ENCODE measurements around the gene ZNF678.
"Not testable (repeated sequence)": the region's sequence is repeated elsewhere in the genome, so short reads cannot be mapped to it uniquely, and the experiment has no call there.

Gene ZNF678

GRCh38 chr1:227543283-227544066 is 19.9 kb upstream of the ZNF678 start:
- H3K27me3 ChIP-seq (ENCODE audit: insufficient read depth, low read length), result peaks cover 20% of the 10 kb centered on the region
- no peak overlapping the region for H3K9ac ChIP-seq (ENCODE audit: low read depth, low read length)
- no peak overlapping the region for H3K4me3 ChIP-seq (ENCODE audit: low read length)
- 94% methylated on average over 13 of the region's 14 CpGs for WGBS
- no peak overlapping the region for H3K27ac ChIP-seq (ENCODE audit: low read depth, low read length)
- no peaks in the 10 kb centered on the region for H3K4me1 ChIP-seq (ENCODE audit: insufficient read depth, low read length)
- H3K9me3 ChIP-seq (ENCODE audit: insufficient read depth, low read depth, low read length), result no peaks in the 10 kb centered on the region
- H3K36me3 ChIP-seq (ENCODE audit: insufficient read depth, low read length), result no peaks in the 10 kb centered on the region

GRCh38 chr1:227544067-227545050 is 19.0 kb upstream of the ZNF678 start:
- no peak overlapping the region for H3K27ac ChIP-seq (ENCODE audit: low read depth, low read length)
- WGBS, result 93% methylated on average over 9 of the region's 9 CpGs
- H3K27me3 ChIP-seq (ENCODE audit: insufficient read depth, low read length), result peaks cover 20% of the 10 kb centered on the region
- no peak overlapping the region for H3K9ac ChIP-seq (ENCODE audit: low read depth, low read length)
- H3K36me3 ChIP-seq (ENCODE audit: insufficient read depth, low read length), result no peaks in the 10 kb centered on the region
- no peaks in the 10 kb centered on the region for H3K9me3 ChIP-seq (ENCODE audit: insufficient read depth, low read depth, low read length)
- no peaks in the 10 kb centered on the region for H3K4me1 ChIP-seq (ENCODE audit: insufficient read depth, low read length)
- H3K4me3 ChIP-seq (ENCODE audit: low read length), result no peak overlapping the region

GRCh38 chr1:227545361-227545760 is 18.0 kb upstream of the ZNF678 start:
- Histone ChIP-seq H3K4me3 (ENCODE audit: low read length) (no peak overlapping the region), H3K27me3 (ENCODE audit: insufficient read depth, low read length) (peaks cover 20% of the 10 kb centered on the region), H3K4me1 (ENCODE audit: insufficient read depth, low read length) (no peaks in the 10 kb centered on the region), H3K9ac (ENCODE audit: low read depth, low read length) (no peak overlapping the region), H3K9me3 (ENCODE audit: insufficient read depth, low read depth, low read length) (0 out of 2 replicates have a peak, but pooled peaks cover 2% of the 10 kb centered on the region), H3K36me3 (ENCODE audit: insufficient read depth, low read length) (no peaks in the 10 kb centered on the region), H3K27ac (ENCODE audit: low read depth, low read length) (no peak overlapping the region)
- WGBS, result 76% methylated on average over 3 of the region's 5 CpGs

GRCh38 chr1:227546059-227546458 is 17.3 kb upstream of the ZNF678 start:
- Histone ChIP-seq H3K9me3 (ENCODE audit: insufficient read depth, low read depth, low read length) (0 out of 2 replicates have a peak, but pooled peaks cover 4% of the 10 kb centered on the region), H3K27me3 (ENCODE audit: insufficient read depth, low read length) (peaks cover 14% of the 10 kb centered on the region), H3K4me1 (ENCODE audit: insufficient read depth, low read length) (no peaks in the 10 kb centered on the region), H3K27ac (ENCODE audit: low read depth, low read length) (no peak overlapping the region), H3K9ac (ENCODE audit: low read depth, low read length) (no peak overlapping the region), H3K4me3 (ENCODE audit: low read length) (no peak overlapping the region), H3K36me3 (ENCODE audit: insufficient read depth, low read length) (no peaks in the 10 kb centered on the region)
- WGBS, result 76% methylated on average over 5 of the region's 5 CpGs

GRCh38 chr1:227546598-227547309 is 16.6 kb upstream of the ZNF678 start:
- WGBS, result 91% methylated on average over 8 of the region's 8 CpGs
- H3K36me3 ChIP-seq (ENCODE audit: insufficient read depth, low read length), result no peaks in the 10 kb centered on the region
- no peak overlapping the region for H3K27ac ChIP-seq (ENCODE audit: low read depth, low read length)

GRCh38 chr1:227547310-227548118 is 15.8 kb upstream of the ZNF678 start:
- H3K27ac ChIP-seq (ENCODE audit: low read depth, low read length), result no peak overlapping the region
- no peaks in the 10 kb centered on the region for H3K36me3 ChIP-seq (ENCODE audit: insufficient read depth, low read length)
- H3K9ac ChIP-seq (ENCODE audit: low read depth, low read length), result no peak overlapping the region
- H3K4me3 ChIP-seq (ENCODE audit: low read length), result no peak overlapping the region
- H3K27me3 ChIP-seq (ENCODE audit: insufficient read depth, low read length), result no peaks in the 10 kb centered on the region
- 81% methylated on average over 7 of the region's 8 CpGs for WGBS
- H3K4me1 ChIP-seq (ENCODE audit: insufficient read depth, low read length), result no peaks in the 10 kb centered on the region
- peaks cover 9% of the 10 kb centered on the region; the same call in 1 of the 2 replicates for H3K9me3 ChIP-seq (ENCODE audit: insufficient read depth, low read depth, low read length)

More at GRCh38 chr1:227546598-227547309, 16.6 kb upstream of the ZNF678 start:
- Histone ChIP-seq H3K4me1 (ENCODE audit: insufficient read depth, low read length) (no peaks in the 10 kb centered on the region), H3K9me3 (ENCODE audit: insufficient read depth, low read depth, low read length) (0 out of 2 replicates have a peak, but pooled peaks cover 4% of the 10 kb centered on the region), H3K4me3 (ENCODE audit: low read length) (no peak overlapping the region), H3K9ac (ENCODE audit: low read depth, low read length) (no peak overlapping the region), H3K27me3 (ENCODE audit: insufficient read depth, low read length) (peaks cover 7% of the 10 kb centered on the region)

GRCh38 chr1:227548119-227548397 is 15.3 kb upstream of the ZNF678 start:
- H3K9ac ChIP-seq (ENCODE audit: low read depth, low read length), result no peak overlapping the region
- no peaks in the 10 kb centered on the region for H3K36me3 ChIP-seq (ENCODE audit: insufficient read depth, low read length)
- peaks cover 9% of the 10 kb centered on the region; the same call in 1 of the 2 replicates for H3K9me3 ChIP-seq (ENCODE audit: insufficient read depth, low read depth, low read length)
- H3K27me3 ChIP-seq (ENCODE audit: insufficient read depth, low read length), result no peaks in the 10 kb centered on the region
- no peak overlapping the region for H3K27ac ChIP-seq (ENCODE audit: low read depth, low read length)
- H3K4me3 ChIP-seq (ENCODE audit: low read length), result no peak overlapping the region
- no peaks in the 10 kb centered on the region for H3K4me1 ChIP-seq (ENCODE audit: insufficient read depth, low read length)

GRCh38 chr1:227548448-227548847 is 14.9 kb upstream of the ZNF678 start:
- peaks cover 9% of the 10 kb centered on the region; the same call in 1 of the 2 replicates for H3K9me3 ChIP-seq (ENCODE audit: insufficient read depth, low read depth, low read length)
- no peak overlapping the region for H3K9ac ChIP-seq (ENCODE audit: low read depth, low read length)
- no peaks in the 10 kb centered on the region for H3K27me3 ChIP-seq (ENCODE audit: insufficient read depth, low read length)
- no peak overlapping the region for H3K27ac ChIP-seq (ENCODE audit: low read depth, low read length)
- no peaks in the 10 kb centered on the region for H3K4me1 ChIP-seq (ENCODE audit: insufficient read depth, low read length)
- WGBS, result 62% methylated on average over 3 of the region's 3 CpGs
- H3K36me3 ChIP-seq (ENCODE audit: insufficient read depth, low read length), result no peaks in the 10 kb centered on the region
- no peak overlapping the region for H3K4me3 ChIP-seq (ENCODE audit: low read length)

- Histone ChIP-seq H3K4me3 (ENCODE audit: low read length) (no peak overlapping the region), H3K36me3 (ENCODE audit: insufficient read depth, low read length) (no peaks in the 10 kb centered on the region), H3K9ac (ENCODE audit: low read depth, low read length) (no peak overlapping the region), H3K27me3 (ENCODE audit: insufficient read depth, low read length) (no peaks in the 10 kb centered on the region), H3K9me3 (ENCODE audit: insufficient read depth, low read depth, low read length) (peaks cover 9% of the 10 kb centered on the region; the same call in 1 of the 2 replicates), H3K27ac (ENCODE audit: low read depth, low read length) (no peak overlapping the region), H3K4me1 (ENCODE audit: insufficient read depth, low read length) (no peaks in the 10 kb centered on the region)
- WGBS, result 90% methylated on average over 2 of the region's 2 CpGs
Observed at GRCh38 chr1:227549892-227550291, 13.5 kb upstream of the ZNF678 start.

GRCh38 chr1:227551881-227552280 is 11.5 kb upstream of the ZNF678 start:
- not testable (repeated sequence) for H3K4me1 ChIP-seq (ENCODE audit: insufficient read depth, low read length); H3K27me3 ChIP-seq (ENCODE audit: insufficient read depth, low read length); H3K9ac ChIP-seq (ENCODE audit: low read depth, low read length); H3K9me3 ChIP-seq (ENCODE audit: insufficient read depth, low read depth, low read length); H3K4me3 ChIP-seq (ENCODE audit: low read length); H3K36me3 ChIP-seq (ENCODE audit: insufficient read depth, low read length); H3K27ac ChIP-seq (ENCODE audit: low read depth, low read length)
- 87% methylated on average over 1 of the region's 1 CpG for WGBS

Data from HUES64 (cell line).